Measurements from ENCODE around the gene PGS1. TPM values are rescaled to one million over a fixed set of nuclear protein-coding genes. Genes with fewer than 3 reads are reported as not detected.

Gene PGS1
- total and polyA plus RNA-seq, 10 of the 15 experiments (the other 5 are each of a cell fraction or from before 2014, with no cell fraction given) = 1.3 to 37.6 (median 27.4) TPM

DNA sequence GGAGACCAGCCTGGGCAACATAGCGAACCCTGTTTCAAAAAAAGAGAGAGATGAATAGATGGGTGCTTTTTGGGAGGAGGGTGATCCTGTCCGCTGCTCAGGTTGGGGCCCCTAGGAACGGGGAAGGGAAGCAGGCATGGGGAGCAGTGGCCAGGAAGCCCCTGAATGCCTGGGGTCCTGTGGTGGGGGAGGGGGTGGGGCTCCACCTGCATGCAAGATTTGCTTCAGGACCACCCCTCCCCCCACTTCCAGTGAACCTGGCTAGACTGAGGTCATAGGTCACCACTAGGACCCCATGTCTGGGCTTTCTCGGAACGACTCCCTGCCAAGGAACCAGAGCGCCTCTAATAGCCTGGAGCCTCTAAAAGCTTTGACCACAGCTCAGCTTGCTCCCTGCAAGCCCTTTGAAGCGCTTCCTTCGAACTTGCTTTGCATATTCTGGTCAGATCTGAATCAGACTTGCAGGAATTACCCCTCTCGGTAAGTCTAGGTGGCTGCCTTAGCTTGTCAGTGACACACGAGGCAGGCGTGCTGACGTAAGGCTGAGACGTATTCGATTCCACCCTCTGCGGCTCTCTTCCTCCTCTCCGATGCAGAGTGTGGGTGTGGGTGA lies 22.2 kb upstream of the PGS1 start (continued):
- TF ChIP-seq, protein P1, sequence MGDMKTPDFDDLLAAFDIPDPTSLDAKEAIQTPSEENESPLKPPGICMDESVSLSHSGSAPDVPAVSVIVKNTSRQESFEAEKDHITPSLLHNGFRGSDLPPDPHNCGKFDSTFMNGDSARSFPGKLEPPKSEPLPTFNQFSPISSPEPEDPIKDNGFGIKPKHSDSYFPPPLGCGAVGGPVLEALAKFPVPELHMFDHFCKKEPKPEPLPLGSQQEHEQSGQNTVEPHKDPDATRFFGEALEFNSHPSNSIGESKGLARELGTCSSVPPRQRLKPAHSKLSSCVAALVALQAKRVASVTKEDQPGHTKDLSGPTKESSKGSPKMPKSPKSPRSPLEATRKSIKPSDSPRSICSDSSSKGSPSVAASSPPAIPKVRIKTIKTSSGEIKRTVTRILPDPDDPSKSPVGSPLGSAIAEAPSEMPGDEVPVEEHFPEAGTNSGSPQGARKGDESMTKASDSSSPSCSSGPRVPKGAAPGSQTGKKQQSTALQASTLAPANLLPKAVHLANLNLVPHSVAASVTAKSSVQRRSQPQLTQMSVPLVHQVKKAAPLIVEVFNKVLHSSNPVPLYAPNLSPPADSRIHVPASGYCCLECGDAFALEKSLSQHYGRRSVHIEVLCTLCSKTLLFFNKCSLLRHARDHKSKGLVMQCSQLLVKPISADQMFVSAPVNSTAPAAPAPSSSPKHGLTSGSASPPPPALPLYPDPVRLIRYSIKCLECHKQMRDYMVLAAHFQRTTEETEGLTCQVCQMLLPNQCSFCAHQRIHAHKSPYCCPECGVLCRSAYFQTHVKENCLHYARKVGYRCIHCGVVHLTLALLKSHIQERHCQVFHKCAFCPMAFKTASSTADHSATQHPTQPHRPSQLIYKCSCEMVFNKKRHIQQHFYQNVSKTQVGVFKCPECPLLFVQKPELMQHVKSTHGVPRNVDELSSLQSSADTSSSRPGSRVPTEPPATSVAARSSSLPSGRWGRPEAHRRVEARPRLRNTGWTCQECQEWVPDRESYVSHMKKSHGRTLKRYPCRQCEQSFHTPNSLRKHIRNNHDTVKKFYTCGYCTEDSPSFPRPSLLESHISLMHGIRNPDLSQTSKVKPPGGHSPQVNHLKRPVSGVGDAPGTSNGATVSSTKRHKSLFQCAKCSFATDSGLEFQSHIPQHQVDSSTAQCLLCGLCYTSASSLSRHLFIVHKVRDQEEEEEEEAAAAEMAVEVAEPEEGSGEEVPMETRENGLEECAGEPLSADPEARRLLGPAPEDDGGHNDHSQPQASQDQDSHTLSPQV (IDR thresholded peaks at IDR 0.05) = peak; percentile 96; the same call in 1 of the 2 replicates
- 0 out of 2 replicates have a peak, but pooled peaks have one; percentile 70 for TF ChIP-seq CHD1 (IDR thresholded peaks at IDR 0.05; ENCODE audit: low read depth, low read length)
- TF ChIP-seq RBBP5 (conservative IDR thresholded peaks at IDR 0.05) = no peak
- TF ChIP-seq ZNF217 (IDR thresholded peaks at IDR 0.05) = no peak
- TF ChIP-seq CEBPB (IDR thresholded peaks at IDR 0.05; ENCODE audit: borderline replicate concordance in 1 of 2, low read depth in 2 of 2, low read length in 2 of 2) = no peak
- 0 out of 2 replicates have a peak, but pooled peaks have one; percentile 23 for TF ChIP-seq FOXM1 (IDR thresholded peaks at IDR 0.05; ENCODE audit: low read depth, low read length)
- TF ChIP-seq DPF2 (IDR thresholded peaks at IDR 0.05) = peak; percentile 87
- no peak for TF ChIP-seq RFX5 (IDR thresholded peaks at IDR 0.05; ENCODE audit: low read depth, low read length)
- TF ChIP-seq HDAC2 (IDR thresholded peaks at IDR 0.05) = no peak
- TF ChIP-seq FOS (IDR thresholded peaks at IDR 0.05; ENCODE audit: borderline replicate concordance, extremely low read depth, insufficient read length) = no peak
- TF ChIP-seq, protein P2, sequence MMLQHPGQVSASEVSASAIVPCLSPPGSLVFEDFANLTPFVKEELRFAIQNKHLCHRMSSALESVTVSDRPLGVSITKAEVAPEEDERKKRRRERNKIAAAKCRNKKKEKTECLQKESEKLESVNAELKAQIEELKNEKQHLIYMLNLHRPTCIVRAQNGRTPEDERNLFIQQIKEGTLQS (IDR thresholded peaks at IDR 0.05; ENCODE audit: borderline replicate concordance, extremely low read depth, low read depth, low read length) = no peak
- TF ChIP-seq, protein P3, sequence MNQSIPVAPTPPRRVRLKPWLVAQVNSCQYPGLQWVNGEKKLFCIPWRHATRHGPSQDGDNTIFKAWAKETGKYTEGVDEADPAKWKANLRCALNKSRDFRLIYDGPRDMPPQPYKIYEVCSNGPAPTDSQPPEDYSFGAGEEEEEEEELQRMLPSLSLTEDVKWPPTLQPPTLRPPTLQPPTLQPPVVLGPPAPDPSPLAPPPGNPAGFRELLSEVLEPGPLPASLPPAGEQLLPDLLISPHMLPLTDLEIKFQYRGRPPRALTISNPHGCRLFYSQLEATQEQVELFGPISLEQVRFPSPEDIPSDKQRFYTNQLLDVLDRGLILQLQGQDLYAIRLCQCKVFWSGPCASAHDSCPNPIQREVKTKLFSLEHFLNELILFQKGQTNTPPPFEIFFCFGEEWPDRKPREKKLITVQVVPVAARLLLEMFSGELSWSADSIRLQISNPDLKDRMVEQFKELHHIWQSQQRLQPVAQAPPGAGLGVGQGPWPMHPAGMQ (IDR thresholded peaks at IDR 0.05; ENCODE audit: borderline replicate concordance) = no peak
- TF ChIP-seq, protein P4, sequence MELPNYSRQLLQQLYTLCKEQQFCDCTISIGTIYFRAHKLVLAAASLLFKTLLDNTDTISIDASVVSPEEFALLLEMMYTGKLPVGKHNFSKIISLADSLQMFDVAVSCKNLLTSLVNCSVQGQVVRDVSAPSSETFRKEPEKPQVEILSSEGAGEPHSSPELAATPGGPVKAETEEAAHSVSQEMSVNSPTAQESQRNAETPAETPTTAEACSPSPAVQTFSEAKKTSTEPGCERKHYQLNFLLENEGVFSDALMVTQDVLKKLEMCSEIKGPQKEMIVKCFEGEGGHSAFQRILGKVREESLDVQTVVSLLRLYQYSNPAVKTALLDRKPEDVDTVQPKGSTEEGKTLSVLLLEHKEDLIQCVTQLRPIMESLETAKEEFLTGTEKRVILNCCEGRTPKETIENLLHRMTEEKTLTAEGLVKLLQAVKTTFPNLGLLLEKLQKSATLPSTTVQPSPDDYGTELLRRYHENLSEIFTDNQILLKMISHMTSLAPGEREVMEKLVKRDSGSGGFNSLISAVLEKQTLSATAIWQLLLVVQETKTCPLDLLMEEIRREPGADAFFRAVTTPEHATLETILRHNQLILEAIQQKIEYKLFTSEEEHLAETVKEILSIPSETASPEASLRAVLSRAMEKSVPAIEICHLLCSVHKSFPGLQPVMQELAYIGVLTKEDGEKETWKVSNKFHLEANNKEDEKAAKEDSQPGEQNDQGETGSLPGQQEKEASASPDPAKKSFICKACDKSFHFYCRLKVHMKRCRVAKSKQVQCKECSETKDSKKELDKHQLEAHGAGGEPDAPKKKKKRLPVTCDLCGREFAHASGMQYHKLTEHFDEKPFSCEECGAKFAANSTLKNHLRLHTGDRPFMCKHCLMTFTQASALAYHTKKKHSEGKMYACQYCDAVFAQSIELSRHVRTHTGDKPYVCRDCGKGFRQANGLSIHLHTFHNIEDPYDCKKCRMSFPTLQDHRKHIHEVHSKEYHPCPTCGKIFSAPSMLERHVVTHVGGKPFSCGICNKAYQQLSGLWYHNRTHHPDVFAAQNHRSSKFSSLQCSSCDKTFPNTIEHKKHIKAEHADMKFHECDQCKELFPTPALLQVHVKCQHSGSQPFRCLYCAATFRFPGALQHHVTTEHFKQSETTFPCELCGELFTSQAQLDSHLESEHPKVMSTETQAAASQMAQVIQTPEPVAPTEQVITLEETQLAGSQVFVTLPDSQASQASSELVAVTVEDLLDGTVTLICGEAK (IDR thresholded peaks at IDR 0.05; ENCODE audit: borderline replicate concordance) = no peak; the same call in 1 of the 2 replicates
- TF ChIP-seq, protein P5, sequence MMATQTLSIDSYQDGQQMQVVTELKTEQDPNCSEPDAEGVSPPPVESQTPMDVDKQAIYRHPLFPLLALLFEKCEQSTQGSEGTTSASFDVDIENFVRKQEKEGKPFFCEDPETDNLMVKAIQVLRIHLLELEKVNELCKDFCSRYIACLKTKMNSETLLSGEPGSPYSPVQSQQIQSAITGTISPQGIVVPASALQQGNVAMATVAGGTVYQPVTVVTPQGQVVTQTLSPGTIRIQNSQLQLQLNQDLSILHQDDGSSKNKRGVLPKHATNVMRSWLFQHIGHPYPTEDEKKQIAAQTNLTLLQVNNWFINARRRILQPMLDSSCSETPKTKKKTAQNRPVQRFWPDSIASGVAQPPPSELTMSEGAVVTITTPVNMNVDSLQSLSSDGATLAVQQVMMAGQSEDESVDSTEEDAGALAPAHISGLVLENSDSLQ (IDR thresholded peaks at IDR 0.05) = peak; percentile 81
- TF ChIP-seq, protein P6, sequence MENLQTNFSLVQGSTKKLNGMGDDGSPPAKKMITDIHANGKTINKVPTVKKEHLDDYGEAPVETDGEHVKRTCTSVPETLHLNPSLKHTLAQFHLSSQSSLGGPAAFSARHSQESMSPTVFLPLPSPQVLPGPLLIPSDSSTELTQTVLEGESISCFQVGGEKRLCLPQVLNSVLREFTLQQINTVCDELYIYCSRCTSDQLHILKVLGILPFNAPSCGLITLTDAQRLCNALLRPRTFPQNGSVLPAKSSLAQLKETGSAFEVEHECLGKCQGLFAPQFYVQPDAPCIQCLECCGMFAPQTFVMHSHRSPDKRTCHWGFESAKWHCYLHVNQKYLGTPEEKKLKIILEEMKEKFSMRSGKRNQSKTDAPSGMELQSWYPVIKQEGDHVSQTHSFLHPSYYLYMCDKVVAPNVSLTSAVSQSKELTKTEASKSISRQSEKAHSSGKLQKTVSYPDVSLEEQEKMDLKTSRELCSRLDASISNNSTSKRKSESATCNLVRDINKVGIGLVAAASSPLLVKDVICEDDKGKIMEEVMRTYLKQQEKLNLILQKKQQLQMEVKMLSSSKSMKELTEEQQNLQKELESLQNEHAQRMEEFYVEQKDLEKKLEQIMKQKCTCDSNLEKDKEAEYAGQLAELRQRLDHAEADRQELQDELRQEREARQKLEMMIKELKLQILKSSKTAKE (IDR thresholded peaks at IDR 0.05; ENCODE audit: low read depth, poor library complexity, severe bottlenecking) = peak; percentile 96
- TF ChIP-seq SREBF2 (IDR thresholded peaks at IDR 0.05; ENCODE audit: low read length) = no peak
